K562 (cell line): ENCODE results near the gene CNFN.

Experiments
- CHD2 ChIP-seq: IDR thresholded peaks from 2 replicates; pipeline ENCODE4 v1.6.1; 2011; ENCODE audit warnings: low read depth, low read length
- CREM ChIP-seq: IDR thresholded peaks from 2 replicates; pipeline ENCODE4 v1.6.1; 2014; ENCODE audit warnings: antibody characterized with exemption, low read depth
- CSDE1 ChIP-seq, 2 experiments: fragments of 450-650 bp; IDR thresholded peaks; 2 replicates each; pipeline ENCODE4 v1.6.1; 2016; ENCODE audit warnings: mild to moderate bottlenecking in 1 of 2
- MAFG ChIP-seq: fragments of 450-650 bp; conservative IDR thresholded peaks from 2 replicates; pipeline ENCODE4 v1.6.1; 2016; ENCODE audit warnings: missing genetic modification characterization, missing compliant biosample characterization
- RAD21 ChIP-seq, 2 experiments: fragments of 250-450 bp in 1 of 2; fragments of 450-650 bp in 1 of 2; sonication (Bioruptor Pico) in 1 of 2; formaldehyde crosslinking in 1 of 2; IDR thresholded peaks in 1 of 2; conservative IDR thresholded peaks in 1 of 2; 2 replicates each; pipeline versions ENCODE4 v1.4.0 to v1.8.0; 2020 to 2022; ENCODE audit warnings: mild to moderate bottlenecking in 2 of 2, moderate library complexity in 1 of 2
- SPI1 ChIP-seq: IDR thresholded peaks from 2 replicates; pipeline ENCODE4 v1.6.1; 2011; ENCODE audit warnings: low read depth, low read length, control low read depth, borderline replicate concordance
- U2AF1 ChIP-seq: fragments of 200-400 bp; formaldehyde crosslinking; optimal IDR thresholded peaks from 2 replicates; pipeline ENCODE3; 2017; ENCODE audit warnings: mild to moderate bottlenecking, low read depth, low read length, moderate library complexity
- TF ChIP-seq, protein P1 (sequence below), 3 experiments: IDR thresholded peaks in 2 of 3; conservative IDR thresholded peaks in 1 of 3; 2 replicates each; pipeline ENCODE4 v1.5.1; 2011 to 2012; ENCODE audit warnings: low read length in 3 of 3, mild to moderate bottlenecking in 3 of 3, control low read depth in 2 of 3, improper control_type of control experiment in 1 of 3, inconsistent platforms in 1 of 3, low read depth in 1 of 3, mixed read lengths in 1 of 3, moderate library complexity in 1 of 3; ENCODE audit not compliant: insufficient read depth in 2 of 3
- TF ChIP-seq, protein P2 (sequence below): sonication (generic); formaldehyde crosslinking; IDR thresholded peaks from 2 replicates; pipeline ENCODE4 v1.8.1; 2023; ENCODE audit warnings: mild to moderate bottlenecking, missing genetic modification reagents
- TF ChIP-seq, protein P3 (sequence below): fragments of 250-450 bp; sonication (Bioruptor Pico); IDR thresholded peaks from 2 replicates; pipeline ENCODE4 v1.8.0; 2021; ENCODE audit warnings: moderate library complexity, mild to moderate bottlenecking, inconsistent platforms

DNA sequence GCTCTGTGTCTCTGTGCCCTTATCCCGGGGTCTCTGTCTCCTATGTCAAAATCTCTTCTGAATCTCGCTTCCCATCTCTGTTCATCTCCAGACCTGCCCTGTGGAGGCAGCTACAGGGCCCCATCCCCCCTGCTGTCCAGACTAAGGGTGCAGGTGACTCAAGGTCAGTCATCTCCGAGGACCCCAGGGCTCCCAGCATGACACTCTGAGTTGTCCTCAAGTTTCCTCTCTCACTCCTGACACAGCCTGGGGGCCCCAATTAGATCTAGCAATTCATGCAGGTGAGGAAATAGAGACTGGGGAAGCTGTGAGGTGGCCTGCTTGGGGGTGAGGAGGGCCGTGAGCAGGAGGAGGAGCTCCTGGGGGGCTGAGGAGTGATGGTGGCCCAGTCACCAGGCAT is 2.1 kb upstream of the CNFN start:
- TF ChIP-seq CSDE1 (IDR thresholded peaks at IDR 0.05) (no peak), MAFG (tag) (no peak), CHD2 (no peak), SPI1 (no peak), RAD21 (CRISPR knock-in tag; conservative IDR thresholded peaks at IDR 0.05 in 1 of 2, IDR thresholded peaks at IDR 0.05 in 1 of 2) (no peak), CREM (no peak), U2AF1 (no peak)
- TF ChIP-seq, protein P1, sequence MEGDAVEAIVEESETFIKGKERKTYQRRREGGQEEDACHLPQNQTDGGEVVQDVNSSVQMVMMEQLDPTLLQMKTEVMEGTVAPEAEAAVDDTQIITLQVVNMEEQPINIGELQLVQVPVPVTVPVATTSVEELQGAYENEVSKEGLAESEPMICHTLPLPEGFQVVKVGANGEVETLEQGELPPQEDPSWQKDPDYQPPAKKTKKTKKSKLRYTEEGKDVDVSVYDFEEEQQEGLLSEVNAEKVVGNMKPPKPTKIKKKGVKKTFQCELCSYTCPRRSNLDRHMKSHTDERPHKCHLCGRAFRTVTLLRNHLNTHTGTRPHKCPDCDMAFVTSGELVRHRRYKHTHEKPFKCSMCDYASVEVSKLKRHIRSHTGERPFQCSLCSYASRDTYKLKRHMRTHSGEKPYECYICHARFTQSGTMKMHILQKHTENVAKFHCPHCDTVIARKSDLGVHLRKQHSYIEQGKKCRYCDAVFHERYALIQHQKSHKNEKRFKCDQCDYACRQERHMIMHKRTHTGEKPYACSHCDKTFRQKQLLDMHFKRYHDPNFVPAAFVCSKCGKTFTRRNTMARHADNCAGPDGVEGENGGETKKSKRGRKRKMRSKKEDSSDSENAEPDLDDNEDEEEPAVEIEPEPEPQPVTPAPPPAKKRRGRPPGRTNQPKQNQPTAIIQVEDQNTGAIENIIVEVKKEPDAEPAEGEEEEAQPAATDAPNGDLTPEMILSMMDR (IDR thresholded peaks at IDR 0.05 in 2 of 3, conservative IDR thresholded peaks at IDR 0.05 in 1 of 3; ENCODE audit: insufficient read depth in 2 of 3, low read depth in 1 of 3, low read length in 3 of 3) = no peak
- TF ChIP-seq, protein P2, sequence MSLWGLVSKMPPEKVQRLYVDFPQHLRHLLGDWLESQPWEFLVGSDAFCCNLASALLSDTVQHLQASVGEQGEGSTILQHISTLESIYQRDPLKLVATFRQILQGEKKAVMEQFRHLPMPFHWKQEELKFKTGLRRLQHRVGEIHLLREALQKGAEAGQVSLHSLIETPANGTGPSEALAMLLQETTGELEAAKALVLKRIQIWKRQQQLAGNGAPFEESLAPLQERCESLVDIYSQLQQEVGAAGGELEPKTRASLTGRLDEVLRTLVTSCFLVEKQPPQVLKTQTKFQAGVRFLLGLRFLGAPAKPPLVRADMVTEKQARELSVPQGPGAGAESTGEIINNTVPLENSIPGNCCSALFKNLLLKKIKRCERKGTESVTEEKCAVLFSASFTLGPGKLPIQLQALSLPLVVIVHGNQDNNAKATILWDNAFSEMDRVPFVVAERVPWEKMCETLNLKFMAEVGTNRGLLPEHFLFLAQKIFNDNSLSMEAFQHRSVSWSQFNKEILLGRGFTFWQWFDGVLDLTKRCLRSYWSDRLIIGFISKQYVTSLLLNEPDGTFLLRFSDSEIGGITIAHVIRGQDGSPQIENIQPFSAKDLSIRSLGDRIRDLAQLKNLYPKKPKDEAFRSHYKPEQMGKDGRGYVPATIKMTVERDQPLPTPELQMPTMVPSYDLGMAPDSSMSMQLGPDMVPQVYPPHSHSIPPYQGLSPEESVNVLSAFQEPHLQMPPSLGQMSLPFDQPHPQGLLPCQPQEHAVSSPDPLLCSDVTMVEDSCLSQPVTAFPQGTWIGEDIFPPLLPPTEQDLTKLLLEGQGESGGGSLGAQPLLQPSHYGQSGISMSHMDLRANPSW (CRISPR knock-in tag) = no peak
- TF ChIP-seq, protein P3, sequence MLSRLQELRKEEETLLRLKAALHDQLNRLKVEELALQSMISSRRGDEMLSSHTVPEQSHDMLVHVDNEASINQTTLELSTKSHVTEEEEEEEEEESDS (CRISPR knock-in tag) = no peak
